ENCODE results near the gene C16orf54. TPM values are rescaled to one million over a fixed set of nuclear protein-coding genes. Genes with fewer than 3 reads are reported as not detected.

Gene C16orf54
- total RNA-seq, 2 experiments from 2014 or later = 22.2 to 22.4 TPM

DNA sequence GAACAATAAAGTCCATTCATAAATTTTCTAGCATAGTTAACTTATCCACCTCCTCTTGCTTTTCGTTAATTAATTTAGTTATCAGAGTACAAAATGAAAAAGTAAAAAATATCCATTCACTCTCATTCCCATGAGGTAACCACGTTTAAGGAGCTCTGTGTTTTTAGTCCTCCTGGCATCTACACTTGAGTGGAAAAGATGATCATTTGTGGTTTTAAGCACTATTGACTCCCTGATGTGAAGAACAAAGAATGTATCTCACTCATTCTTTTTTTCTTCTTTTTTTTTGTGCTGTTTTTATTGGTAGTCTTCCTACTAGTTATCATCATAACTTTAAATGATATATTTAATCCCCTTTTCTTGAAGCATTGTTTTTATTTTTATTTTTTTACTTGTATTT, 40.8 kb downstream of the C16orf54 start:
- intact Hi-C loops (cut with micrococcal nuclease) = loop anchor here (10.0 kb wide), 3 partner anchors 80 to 320 kb away; partner anchors contain the start of genes C16orf92, PAGR1 and PRRT2
- no peaks in the 10 kb centered on the region for H3K36me3 Mint-ChIP-seq (ENCODE audit: low read depth)
- peaks cover 34% of the 10 kb centered on the region for H3K4me1 Mint-ChIP-seq (ENCODE audit: low read depth)
- H3K27me3 Mint-ChIP-seq = no peaks in the 10 kb centered on the region
- POLR2A ChIA-PET = interaction anchor here (0.7 to 1.4 kb wide), 3 partner anchors 80 to 99 kb away, joined by 3 to 4 read pairs (median 3); partner anchors contain the start of gene KIF22
- no peak overlapping the region for H3K4me3 Mint-ChIP-seq
- H3K9me3 Mint-ChIP-seq = no peaks in the 10 kb centered on the region
- CTCF ChIA-PET = interaction anchor here (0.9 to 1.6 kb wide), 7 partner anchors 8 to 144 kb away, joined by 3 to 6 read pairs (median 3); partner anchors contain the start of genes KIF22 and PAGR1
- H3K27ac Mint-ChIP-seq = no peak overlapping the region
- TF ChIP-seq, protein P1, sequence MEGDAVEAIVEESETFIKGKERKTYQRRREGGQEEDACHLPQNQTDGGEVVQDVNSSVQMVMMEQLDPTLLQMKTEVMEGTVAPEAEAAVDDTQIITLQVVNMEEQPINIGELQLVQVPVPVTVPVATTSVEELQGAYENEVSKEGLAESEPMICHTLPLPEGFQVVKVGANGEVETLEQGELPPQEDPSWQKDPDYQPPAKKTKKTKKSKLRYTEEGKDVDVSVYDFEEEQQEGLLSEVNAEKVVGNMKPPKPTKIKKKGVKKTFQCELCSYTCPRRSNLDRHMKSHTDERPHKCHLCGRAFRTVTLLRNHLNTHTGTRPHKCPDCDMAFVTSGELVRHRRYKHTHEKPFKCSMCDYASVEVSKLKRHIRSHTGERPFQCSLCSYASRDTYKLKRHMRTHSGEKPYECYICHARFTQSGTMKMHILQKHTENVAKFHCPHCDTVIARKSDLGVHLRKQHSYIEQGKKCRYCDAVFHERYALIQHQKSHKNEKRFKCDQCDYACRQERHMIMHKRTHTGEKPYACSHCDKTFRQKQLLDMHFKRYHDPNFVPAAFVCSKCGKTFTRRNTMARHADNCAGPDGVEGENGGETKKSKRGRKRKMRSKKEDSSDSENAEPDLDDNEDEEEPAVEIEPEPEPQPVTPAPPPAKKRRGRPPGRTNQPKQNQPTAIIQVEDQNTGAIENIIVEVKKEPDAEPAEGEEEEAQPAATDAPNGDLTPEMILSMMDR (IDR thresholded peaks at IDR 0.05) = no peak
- DNase-seq (no peak), ATAC-seq (no peak)

DNA sequence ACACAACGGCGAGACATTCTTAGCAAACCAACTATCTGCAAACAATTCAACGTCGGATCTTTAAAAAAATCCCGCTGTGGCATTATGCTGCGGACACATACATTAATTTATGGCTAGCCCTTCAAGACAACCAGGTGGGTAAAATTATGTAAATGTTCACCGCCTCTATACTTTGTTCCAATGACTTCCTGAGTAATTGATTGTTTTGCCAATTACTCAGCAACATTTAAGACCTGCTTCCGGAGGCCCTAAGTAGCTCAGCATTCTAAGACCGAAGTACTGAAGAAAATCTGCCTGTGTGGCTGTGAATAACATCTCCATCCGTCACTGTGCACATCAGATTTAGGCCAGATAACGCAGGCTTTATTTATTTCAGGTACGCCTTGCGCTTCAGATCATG, 43.5 kb downstream of the C16orf54 start:
- POLR2A ChIA-PET = interaction anchor here (0.6 to 3.9 kb wide), 8 partner anchors 13 to 364 kb away, joined by 3 to 23 read pairs (median 4); partner anchors contain the start of genes ALDOA and KIF22
- intact Hi-C loops (cut with micrococcal nuclease) = loop anchor here (10.0 kb wide), 3 partner anchors 83 to 323 kb away; partner anchors contain the start of genes C16orf92, PAGR1 and PRRT2
- ATAC-seq = peak; percentile 47
- Mint-ChIP-seq H3K36me3 (ENCODE audit: low read depth) (no peaks in the 10 kb centered on the region), H3K4me1 (ENCODE audit: low read depth) (peaks cover 29% of the 10 kb centered on the region), H3K9me3 (no peaks in the 10 kb centered on the region), H3K27me3 (no peaks in the 10 kb centered on the region), H3K4me3 (peak overlapping the region; percentile 61), H3K27ac (peak overlapping the region; percentile 88)
- TF ChIP-seq, protein P1 (IDR thresholded peaks at IDR 0.05) = no peak
- CTCF ChIA-PET = interaction anchor here (0.8 to 5.5 kb wide), 17 partner anchors 10 to 350 kb away, joined by 3 to 51 read pairs (median 16); partner anchors contain the start of genes KIF22, MVP, PAGR1 and TAOK2
- peak; percentile 39 for DNase-seq

DNA sequence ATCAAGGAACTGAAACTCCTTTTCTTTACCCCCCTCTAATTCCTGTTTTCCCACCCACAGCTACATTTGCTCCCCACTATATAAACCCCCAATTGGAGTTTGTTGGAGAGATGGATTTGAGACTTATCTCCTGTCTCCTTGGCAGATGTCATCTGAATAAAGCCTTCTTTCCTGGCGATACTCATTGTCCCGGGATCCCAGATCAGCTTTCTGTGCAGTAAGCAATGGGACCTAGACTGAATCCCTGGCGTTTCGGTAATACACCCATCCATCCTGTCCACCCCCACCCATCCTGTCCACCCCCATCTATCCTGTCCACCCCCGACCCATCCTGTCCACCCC, 44.6 kb downstream of the C16orf54 start:
- Mint-ChIP-seq H3K4me3 (no peak overlapping the region), H3K27ac (no peak overlapping the region), H3K4me1 (ENCODE audit: low read depth) (peaks cover 29% of the 10 kb centered on the region), H3K27me3 (no peaks in the 10 kb centered on the region), H3K9me3 (no peaks in the 10 kb centered on the region), H3K36me3 (ENCODE audit: low read depth) (no peaks in the 10 kb centered on the region)
- ChIA-PET CTCF (interaction anchor here (0.7 to 5.5 kb wide), 44 partner anchors 9 to 355 kb away, joined by 3 to 51 read pairs (median 6); partner anchors contain the start of genes KIF22, MVP, PAGR1 and TAOK2), POLR2A (interaction anchor here (0.6 to 3.9 kb wide), 6 partner anchors 10 to 119 kb away, joined by 3 to 23 read pairs (median 10); partner anchors contain the start of genes KIF22, MAZ and MVP)
- no peak for DNase-seq
- intact Hi-C loops (cut with micrococcal nuclease) = loop anchor here (10.0 kb wide), 3 partner anchors 84 to 324 kb away; partner anchors contain the start of genes C16orf92, PAGR1 and PRRT2
- no peak for ATAC-seq
- TF ChIP-seq, protein P1 (IDR thresholded peaks at IDR 0.05) = no peak

DNA sequence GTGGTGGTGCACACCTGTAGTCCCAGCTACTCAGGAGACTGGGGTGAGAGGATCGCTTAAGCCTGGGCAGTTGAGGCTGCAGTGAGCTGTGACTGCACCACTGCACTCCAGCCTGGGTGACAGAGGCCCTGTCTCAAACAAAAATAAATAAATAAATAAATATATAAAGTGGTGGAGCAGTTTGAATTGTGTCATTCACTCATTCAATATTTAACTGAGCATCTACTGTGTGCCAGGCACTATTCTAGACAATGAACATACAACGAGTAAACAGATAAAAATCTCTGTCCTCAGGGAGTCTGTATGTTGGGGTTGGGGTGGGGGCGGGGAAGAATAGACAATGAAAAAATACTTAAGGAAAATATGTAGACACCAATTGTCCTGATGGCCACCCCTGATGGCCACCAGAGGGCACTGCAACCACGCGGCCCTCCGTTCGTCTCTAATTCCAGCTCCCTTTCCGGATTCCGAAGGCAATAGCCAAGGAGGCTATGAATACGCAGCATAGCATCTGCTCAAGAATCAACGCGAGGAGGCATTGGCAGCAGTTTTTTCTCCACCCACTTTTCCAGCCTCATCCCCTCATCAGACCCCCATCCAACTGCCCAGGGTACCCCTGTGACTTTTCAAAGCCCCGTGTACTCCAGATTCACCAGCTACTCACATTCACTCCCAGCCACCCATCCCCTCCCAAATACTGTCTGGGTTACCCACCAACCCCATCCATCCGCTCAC, 45.4 kb downstream of the C16orf54 start:
- ATAC-seq = peak; percentile 31
- H3K4me1 Mint-ChIP-seq (ENCODE audit: low read depth) = peaks cover 29% of the 10 kb centered on the region
- no peaks in the 10 kb centered on the region for H3K27me3 Mint-ChIP-seq
- POLR2A ChIA-PET = interaction anchor here (0.5 to 3.9 kb wide), 15 partner anchors 9 to 148 kb away, joined by 3 to 23 read pairs (median 4); partner anchors contain the start of genes KIF22, MAZ and MVP
- intact Hi-C loops (cut with micrococcal nuclease) = loop anchor here (10.0 kb wide), 3 partner anchors 84 to 324 kb away; partner anchors contain the start of genes C16orf92, PAGR1 and PRRT2
- CTCF ChIA-PET = interaction anchor here (0.6 to 5.5 kb wide), 52 partner anchors 9 to 355 kb away, joined by 3 to 51 read pairs (median 6); partner anchors contain the start of genes KIF22, MVP, PAGR1 and TAOK2
- TF ChIP-seq, protein P1 (IDR thresholded peaks at IDR 0.05) = peak; percentile 93
- H3K9me3 Mint-ChIP-seq = no peaks in the 10 kb centered on the region
- DNase-seq = peak; percentile 85
- H3K27ac Mint-ChIP-seq = peak overlapping the region; percentile 23
- H3K36me3 Mint-ChIP-seq (ENCODE audit: low read depth) = no peaks in the 10 kb centered on the region
- H3K4me3 Mint-ChIP-seq = no peak overlapping the region
